Measurements from ENCODE around the gene GSDME.

DNA sequence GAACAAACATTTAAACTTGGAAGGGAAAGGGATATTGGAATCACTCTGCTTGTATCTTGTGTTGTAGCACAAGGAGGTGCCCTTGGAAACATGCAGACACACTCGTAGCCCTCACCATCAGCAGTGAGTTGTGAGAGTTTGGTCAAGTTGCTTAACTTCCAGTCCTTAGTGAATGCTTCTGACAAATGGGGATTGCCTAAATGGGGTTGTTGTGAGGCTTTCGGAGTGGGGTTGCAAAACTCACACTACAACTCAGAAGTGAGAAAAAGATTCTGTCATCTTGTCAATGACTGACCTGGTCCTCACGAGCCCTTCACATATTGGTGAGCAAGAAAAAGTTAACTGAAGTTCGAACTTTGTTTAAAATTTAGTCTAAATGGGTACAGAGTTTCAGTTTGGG, 29.0 kb upstream of the GSDME start:
- TF ChIP-seq, protein P1, sequence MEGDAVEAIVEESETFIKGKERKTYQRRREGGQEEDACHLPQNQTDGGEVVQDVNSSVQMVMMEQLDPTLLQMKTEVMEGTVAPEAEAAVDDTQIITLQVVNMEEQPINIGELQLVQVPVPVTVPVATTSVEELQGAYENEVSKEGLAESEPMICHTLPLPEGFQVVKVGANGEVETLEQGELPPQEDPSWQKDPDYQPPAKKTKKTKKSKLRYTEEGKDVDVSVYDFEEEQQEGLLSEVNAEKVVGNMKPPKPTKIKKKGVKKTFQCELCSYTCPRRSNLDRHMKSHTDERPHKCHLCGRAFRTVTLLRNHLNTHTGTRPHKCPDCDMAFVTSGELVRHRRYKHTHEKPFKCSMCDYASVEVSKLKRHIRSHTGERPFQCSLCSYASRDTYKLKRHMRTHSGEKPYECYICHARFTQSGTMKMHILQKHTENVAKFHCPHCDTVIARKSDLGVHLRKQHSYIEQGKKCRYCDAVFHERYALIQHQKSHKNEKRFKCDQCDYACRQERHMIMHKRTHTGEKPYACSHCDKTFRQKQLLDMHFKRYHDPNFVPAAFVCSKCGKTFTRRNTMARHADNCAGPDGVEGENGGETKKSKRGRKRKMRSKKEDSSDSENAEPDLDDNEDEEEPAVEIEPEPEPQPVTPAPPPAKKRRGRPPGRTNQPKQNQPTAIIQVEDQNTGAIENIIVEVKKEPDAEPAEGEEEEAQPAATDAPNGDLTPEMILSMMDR (IDR thresholded peaks at IDR 0.05), result 0 out of 2 replicates have a peak, but pooled peaks have one; percentile 10
- TF ChIP-seq POLR2AphosphoS5 (IDR thresholded peaks at IDR 0.05; ENCODE audit: low read depth, low read length) (no peak), SIN3A (IDR thresholded peaks at IDR 0.05; ENCODE audit: borderline replicate concordance, insufficient read depth, low read depth, low read length) (no peak), TCF7L2 (IDR thresholded peaks at IDR 0.05; ENCODE audit: low read depth, low read length) (no peak)
- TF ChIP-seq, protein P2, sequence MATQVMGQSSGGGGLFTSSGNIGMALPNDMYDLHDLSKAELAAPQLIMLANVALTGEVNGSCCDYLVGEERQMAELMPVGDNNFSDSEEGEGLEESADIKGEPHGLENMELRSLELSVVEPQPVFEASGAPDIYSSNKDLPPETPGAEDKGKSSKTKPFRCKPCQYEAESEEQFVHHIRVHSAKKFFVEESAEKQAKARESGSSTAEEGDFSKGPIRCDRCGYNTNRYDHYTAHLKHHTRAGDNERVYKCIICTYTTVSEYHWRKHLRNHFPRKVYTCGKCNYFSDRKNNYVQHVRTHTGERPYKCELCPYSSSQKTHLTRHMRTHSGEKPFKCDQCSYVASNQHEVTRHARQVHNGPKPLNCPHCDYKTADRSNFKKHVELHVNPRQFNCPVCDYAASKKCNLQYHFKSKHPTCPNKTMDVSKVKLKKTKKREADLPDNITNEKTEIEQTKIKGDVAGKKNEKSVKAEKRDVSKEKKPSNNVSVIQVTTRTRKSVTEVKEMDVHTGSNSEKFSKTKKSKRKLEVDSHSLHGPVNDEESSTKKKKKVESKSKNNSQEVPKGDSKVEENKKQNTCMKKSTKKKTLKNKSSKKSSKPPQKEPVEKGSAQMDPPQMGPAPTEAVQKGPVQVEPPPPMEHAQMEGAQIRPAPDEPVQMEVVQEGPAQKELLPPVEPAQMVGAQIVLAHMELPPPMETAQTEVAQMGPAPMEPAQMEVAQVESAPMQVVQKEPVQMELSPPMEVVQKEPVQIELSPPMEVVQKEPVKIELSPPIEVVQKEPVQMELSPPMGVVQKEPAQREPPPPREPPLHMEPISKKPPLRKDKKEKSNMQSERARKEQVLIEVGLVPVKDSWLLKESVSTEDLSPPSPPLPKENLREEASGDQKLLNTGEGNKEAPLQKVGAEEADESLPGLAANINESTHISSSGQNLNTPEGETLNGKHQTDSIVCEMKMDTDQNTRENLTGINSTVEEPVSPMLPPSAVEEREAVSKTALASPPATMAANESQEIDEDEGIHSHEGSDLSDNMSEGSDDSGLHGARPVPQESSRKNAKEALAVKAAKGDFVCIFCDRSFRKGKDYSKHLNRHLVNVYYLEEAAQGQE (IDR thresholded peaks at IDR 0.05; ENCODE audit: insufficient read depth in 1 of 2, low read depth in 2 of 2, low read length in 1 of 2), result no peak
